Hematopoietic multipotent progenitor cell treated with erythropoietin and hydrocortisone succinate and interleukin-3 and kit ligand, for 6 days (in vitro differentiated cells): ENCODE results near the gene CNTNAP2.
"Not testable (repeated sequence)": the region's sequence is repeated elsewhere in the genome, so short reads cannot be mapped to it uniquely, and the experiment has no call there.

Experiments
- DNase-seq: peaks from one replicate; pipeline ENCODE4 v3.0.0-alpha.2; 2015

CNTNAP2 gene

DNA sequence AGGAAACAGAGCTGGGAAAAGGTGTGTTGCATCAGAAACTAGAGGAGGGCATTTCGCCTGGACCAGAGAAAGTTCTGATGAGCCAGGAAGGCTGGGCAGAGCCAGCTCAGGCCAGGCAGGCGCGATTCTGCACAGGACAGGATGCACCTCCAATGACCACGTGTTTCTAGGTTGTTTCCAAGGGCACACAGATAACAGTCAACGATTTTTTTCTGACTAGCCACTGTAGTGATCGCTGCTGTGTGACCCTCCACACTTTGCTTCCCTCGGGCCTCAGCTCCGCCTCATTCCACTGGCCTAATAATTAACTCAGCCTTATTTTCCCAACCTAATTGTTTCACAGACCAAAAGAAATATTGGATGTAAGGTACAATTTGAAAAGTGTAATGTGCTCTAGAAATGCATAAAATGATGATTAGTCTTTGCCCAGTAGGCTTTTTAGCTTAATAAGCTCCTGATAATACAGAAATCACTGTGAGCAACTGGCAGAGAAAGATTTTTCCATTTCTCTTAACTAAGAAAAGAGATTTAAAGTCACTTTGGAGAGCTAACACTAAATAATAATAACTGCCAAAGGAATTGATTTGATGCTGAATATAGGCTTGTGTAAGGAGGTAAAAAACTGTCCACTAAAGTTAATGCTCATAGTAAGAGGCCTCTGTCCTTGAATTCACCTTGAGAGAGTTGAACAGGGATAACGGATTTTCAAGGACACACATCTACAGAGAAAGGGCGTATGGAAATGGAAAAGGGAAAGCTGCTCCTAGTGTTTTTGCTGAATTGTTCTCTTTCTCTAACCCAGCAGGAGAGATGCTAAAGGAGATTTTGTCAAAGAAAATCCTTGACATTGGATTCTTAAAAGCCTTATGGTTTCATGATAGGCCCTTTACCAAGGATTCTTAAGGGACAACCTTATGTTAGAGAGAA is 2183.0 kb downstream of the CNTNAP2 start:
- DNase-seq = no peak

DNA sequence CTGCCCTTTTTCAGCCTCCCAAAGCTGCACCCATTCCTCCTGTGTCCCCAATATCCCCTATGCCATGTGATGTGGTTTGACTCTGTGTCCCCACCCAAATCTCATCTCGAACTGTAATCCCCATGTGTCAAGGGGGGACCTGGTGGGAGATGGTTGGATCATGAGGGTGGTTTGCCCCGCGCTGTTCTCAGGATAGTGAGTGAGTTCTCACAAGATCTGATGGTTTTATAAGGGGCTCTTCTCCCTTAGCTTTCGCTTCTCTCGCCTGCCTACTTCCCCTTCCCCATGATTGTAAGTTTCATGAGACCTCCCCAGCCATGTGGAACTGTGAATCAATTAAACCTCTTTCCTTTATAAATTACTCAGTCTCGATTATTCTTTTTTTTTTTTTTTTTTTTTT is 2185.8 kb downstream of the CNTNAP2 start:
- not testable (repeated sequence) for DNase-seq

DNA sequence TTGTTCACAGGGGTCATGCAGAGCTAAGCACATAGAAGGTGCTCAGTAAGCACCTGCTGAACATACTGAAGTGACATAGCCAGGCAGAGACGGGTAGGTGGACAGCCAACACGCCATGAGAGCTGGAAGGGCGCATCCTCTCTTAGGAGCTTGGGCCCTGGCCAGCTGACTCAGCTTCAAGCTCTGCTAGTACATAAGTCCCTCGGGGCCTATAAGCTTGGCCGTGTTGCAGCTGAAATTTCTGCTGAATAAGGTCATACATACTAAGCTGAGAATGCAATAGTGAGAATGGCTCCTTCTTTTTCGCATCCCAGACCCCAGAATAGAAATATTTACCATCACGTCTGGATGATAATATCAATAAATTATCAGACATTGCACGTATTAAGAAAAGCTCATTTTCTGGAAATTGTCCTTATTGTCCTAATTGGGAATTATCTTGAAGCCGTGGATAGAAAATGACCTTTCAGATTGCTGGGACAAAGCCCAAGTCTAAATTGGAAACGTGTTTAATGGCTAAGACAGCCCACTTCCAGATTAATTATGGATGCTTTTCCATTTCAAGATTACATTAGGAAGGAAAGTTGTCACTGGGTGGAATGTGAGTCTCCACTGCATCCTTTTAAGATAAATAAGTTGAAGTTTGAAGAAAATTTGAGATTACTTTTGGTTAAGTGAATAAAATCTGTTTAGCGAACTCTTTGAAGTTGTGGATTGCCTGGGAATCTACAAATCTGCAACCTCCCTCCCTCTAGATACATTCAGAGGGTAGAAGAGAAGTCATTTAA is 2186.9 kb downstream of the CNTNAP2 start:
- no peak for DNase-seq

DNA sequence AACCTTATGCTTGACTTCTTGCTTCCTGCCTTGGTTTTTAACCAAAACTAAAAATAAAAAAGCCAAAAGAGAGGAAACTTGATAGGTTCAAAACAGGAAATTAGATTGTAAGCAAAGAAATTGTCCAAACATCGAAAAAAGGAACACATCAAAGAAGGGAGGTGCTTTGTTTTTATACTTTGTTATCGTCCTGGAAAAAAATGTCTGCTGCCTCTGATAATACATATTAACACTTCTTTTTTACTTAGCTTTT is 2187.4 kb downstream of the CNTNAP2 start:
- DNase-seq = peak; percentile 27

DNA sequence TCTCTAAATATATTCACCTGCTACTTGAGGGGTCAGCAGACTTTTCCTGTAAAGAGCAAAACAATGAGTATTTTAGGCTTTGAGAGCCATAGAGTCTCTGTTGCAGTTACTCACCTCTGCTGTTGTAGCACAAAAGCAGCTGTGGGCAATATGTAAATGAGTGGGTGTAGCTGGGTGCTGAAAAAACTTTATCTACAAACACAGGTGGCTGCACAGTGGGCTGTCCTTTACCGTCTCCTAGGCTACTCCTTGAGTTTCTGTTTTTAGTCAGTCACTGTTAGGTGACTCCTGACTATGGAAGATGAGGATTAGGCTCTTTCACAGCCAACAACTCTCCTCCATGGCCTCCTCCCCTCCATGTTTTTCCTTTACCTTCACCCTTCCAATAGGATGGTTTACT is 2187.9 kb downstream of the CNTNAP2 start:
- peak; percentile 81 for DNase-seq

DNA sequence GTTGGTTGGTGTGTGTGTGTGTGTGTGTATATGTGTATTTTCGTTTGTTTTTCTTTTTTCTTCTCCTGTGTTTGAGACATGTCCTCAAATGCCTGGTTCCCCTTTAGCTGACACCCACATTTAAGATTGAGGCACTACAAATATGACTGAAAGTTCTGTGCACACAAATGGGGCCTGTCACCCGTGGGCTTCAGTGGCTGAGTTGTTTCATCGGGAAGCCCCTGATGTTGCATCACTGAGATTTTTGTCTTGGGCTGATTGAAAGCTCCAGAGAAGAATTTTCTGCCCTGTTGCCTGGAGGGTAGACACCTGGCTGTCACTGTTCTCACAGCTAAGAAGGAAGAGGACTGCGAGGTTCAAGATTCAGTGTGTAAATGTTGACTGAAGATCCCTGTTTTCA is 2190.2 kb downstream of the CNTNAP2 start:
- DNase-seq = no peak

DNA sequence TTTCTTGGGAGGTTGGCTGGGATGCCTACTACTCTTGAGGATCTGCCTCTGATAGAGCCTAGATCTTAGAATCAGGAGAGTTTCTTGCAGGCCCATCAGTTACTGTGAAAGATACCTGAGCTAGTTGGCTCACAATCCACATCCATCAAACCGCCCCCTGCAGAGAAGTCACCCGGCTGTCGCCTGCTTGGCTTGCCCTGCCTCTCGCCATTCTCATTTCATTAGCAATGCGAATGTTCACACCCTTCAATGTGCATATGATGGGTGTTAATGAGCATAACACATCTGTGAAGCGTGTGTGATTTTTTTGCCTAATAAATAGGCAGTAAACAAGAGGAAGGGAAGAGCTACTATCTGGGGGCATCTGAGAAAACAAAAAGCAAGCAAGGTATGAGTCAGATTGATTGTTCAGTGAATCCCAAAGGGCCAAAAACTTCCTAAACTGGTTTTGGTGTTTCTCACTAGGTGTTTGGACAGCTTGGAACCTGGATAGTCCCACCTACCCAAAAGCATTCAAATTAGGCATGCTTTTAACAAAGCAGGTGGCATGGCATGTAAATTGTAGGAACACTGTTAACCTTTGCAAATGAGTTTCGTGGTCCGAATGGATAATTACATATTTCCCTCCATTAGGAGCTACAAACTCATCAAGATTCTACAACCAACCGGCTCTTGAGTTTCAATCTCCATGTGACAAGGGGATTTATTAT is 2201.7 kb downstream of the CNTNAP2 start:
- DNase-seq = no peak

DNA sequence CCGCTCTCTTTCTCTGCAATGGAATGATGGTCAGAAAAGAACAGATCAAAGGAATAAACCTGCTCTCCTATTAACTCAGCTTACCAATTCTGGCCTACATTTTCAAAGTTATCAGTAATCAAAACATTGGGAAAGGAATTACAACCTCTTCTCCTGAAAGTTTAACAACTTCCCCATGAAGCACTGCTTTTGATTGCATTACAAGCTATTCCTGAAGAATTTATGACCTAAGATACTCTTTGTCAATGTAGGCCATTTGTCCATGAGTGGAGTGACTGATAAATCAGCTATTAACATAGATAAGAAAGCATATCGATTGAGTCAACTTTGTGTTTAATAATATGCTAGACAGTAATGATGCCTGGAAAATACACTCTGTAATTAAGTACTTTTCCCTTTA is 2202.2 kb downstream of the CNTNAP2 start:
- no peak for DNase-seq

DNA sequence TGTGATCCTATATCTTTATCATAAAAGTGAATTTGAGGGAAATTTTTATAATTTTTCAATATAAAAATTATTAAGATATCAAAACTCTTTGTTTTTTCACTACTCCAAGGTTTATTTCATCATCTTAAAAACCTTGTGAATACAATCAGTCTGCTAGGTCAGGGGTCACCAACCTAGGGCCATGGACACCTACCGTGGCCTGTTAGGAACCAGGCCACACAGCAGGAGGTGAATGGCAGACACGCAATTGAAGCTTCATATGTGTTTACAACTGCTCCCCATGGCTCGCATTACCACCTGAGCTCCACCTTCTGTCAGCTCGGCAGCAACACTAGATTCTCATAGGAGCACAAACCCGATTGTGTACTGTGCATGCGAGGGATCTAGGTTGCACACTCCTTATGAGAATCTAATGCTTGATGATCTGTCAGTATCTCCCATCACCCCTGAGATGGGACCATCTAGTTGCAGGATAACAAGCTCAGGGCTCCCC is 2202.8 kb downstream of the CNTNAP2 start:
- DNase-seq = no peak

DNA sequence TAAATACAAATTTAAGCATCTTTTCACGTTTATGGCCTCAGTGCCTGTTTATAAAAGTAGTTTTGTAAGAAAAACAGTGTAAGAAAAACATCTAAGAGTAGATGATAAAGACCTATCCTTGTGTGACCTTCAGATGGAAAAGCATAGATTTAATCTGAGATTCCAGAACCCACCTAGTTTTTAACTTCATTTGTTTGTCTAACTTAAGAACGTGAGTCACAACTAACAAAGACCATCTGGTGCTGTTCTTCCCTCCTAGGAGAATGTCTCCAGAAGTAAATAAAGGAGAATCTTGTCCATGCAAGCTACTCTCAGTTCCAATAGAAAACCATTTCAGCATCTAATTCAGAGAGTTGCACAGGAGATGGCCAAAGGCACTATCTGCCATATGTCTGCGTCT is 2208.6 kb downstream of the CNTNAP2 start:
- no peak for DNase-seq

DNA sequence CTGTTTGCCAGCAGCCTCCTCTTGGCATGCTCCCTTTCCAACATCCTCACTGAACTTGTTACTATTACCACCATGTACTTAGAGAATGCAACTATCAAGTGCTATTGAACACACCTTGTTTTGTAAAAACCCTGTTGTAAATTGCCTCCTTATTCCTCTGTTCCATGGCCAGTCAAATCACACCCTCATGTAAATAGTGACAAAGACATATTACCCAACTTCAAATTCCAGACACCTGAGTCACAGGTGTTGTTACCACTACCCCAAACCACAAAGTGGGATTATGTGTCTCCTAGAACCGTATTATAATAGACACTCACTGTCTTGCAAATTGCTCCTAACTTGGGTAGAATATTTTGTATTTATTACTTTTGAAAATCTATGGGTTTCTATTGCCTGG is 2210.8 kb downstream of the CNTNAP2 start:
- no peak for DNase-seq

DNA sequence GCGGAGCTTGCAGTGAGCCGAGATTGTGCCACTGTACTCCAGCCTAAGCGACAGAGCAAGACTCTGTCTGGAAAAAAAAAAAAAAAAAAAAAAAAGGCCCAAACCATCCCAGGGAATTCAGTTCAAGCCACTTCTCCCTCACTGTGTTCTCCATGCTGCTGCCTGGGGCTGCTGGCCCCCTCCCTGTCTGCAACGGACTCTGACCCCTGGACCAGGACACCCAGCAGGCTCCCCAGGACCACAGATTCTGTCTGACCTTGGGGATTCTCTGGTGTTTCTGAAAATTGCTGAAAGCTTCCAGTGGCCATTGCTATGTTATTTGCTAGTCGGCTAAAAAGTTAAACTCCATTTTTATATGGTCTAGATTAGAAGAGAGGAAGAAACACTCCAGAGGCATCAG is 2212.3 kb downstream of the CNTNAP2 start:
- DNase-seq = no peak

DNA sequence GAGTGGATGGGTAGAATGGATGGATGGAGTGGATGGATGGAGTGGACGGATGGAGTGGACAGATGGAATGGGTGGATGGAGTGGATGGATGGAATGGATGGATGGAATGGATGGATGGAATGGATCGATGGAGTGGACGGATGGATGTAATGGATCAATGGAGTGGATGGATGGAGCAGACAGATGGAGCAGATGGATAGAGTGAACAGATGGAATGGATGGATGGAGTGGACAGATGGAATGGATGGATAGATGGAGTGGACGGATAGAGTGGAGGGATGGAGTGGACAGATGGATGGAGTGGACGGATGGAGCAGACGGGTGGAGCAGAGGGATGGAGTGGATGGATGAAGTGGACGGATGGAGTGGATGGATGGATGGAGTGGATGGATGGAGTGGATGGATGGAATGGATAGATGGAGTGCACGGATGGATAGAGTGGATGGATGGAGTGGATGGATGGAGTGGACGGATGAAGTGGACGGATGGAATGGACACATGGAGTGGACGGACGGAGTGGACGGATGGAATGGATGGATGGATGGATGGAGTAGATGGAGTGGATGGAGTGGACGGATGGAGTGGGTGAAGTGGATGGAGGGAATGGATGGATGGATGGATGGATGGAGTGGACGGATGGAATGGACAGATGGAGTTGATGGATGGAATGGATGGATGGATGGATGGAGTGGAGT is 2213.7 kb downstream of the CNTNAP2 start:
- no peak for DNase-seq

DNA sequence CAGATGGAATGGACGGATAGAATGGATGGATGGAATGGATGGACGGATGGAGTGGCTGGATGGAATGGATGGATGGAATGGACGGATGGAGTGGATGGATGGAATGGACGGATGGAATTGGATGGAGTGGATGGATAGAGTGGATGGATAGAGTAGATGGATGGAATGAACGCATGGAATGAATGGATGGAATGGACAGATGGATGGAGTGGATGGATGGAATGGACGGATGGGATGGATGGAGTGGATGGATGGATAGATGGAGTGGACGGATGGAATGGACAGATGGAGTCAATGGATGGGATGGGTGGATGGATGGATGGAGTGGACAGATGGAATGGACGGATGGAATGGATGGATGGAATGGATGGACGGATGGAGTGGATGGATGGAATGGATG is 2214.2 kb downstream of the CNTNAP2 start:
- DNase-seq = no peak

DNA sequence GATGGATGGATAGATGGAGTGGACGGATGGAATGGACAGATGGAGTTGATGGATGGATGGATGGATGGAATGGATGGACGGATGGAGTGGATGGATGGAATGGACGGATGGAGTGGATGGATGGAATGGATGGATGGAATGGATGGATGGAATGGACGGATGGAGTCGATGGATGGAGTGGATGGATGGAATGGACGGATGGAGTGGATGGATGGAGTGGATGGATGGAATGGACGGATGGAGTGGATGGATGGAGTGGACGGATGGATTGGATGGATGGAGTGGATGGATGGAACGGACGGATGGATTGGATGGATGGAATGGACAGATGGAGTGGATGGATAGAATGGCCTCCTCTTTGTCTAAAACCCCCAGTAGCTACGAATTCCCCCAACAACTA is 2214.9 kb downstream of the CNTNAP2 start:
- DNase-seq = not testable (repeated sequence)

DNA sequence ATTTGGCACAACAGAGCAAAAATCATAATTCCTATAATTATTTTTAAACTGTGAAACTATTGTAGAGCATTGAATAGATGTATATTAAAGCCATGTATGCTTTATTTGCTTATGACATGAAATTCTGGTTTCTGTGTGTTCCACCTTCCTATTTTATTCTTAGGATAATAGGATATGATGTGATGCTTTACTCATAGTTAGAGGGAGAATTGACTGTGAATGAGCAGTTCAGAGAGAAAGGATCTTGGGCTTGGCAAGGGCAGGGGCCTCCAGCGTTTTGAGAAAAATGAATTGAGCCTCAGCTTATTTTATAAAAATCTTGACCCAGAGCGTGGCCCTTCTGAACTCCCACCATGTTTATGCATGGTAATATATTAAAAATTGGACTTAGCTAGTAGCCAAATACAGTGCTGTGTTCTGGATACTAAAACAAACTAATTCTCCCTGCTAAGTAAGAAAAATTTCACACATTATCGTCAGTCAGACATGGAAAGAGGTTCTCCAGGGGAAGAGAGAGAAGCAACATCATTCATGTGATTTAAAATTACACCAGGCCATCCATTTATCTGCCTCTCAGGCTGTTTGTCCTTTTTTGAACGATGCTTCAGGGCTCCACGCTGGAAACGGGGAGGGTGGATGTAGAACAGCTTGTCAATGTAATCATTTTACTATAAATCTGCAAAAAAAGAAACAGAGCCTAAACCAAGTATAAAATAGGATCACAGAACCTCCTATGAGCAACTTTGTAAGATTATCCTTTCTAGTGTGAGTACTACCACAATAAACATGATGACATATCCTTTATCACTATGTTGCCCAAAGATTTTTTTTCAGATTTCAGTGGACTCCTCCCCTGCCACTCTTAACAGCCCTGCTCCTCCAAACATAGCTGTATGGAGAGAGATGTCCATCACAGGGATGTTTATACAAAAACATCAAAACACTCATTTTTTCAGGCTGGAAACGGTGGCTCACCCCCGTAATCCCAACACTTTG is 2215.9 kb downstream of the CNTNAP2 start:
- no peak for DNase-seq

DNA sequence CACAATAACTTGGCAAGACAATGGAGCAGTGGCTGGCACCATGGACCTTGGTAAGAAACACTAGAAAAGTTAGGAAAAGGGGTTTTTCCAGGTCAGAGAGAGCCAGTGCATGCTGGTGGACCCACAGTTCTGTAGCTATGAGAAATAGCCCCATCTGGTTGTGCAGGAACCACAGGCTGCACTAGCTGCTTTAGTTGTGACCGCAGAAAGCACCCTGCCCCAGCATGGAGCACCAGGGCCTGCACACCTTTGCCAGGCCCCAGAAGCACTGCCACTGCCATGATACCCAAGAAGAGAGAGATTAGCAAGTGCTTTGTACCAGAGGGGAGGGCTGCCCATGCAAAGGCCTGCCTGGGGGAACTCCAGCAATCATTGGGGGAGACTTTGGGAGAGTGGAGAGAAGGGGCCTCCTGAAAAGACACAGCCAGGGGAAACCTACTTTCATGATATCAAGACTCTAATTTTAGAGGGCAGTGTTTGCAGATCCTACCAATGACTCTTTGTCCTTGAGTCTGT is 2217.9 kb downstream of the CNTNAP2 start:
- no peak for DNase-seq

DNA sequence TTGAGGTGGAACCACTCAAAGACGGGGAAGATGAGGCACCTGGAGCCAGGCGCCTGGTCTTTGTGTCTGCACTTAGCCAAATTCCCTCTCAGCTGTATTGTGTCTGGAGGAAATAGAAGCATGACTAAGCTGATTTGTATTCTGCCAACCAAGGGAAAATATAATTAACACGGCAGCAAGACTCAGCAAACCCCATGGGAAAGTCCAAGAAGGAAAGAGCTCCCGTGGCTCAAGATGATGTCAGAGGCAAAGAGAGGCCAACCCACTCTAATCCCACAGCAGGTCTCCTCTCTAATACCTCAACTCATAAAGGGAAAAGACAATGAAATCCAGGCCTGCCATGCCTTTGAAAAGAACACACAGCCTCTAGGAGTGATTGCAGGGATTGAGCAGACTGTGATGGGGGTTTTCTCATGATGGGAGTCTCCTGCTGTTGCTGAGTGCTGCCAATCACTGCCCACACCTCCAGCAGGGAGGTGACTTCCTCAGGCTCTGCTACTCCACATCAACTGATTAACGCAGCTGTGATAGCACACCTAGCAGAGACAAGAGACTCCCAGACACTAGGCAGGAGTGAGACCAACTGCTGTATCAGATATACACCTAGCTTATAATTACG is 2218.5 kb downstream of the CNTNAP2 start:
- no peak for DNase-seq

DNA sequence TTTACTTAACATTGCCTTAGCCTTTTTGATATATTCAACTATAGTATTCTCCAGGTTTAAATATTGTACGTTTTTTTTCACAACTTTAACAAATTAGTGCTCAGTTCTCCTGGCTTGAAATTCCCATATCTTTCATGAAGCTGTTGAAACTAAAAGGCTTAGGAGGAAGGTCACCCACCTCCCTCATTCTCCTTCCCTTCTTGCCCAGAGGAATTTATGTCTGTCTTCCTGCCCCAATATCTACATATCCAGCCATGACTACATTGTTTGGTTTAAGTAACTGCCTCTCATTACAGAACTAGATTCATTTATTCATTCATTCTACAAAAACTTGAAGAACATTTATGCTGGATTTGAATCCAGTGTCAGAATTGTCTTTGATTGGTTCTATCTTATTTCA is 2219.2 kb downstream of the CNTNAP2 start:
- no peak for DNase-seq

DNA sequence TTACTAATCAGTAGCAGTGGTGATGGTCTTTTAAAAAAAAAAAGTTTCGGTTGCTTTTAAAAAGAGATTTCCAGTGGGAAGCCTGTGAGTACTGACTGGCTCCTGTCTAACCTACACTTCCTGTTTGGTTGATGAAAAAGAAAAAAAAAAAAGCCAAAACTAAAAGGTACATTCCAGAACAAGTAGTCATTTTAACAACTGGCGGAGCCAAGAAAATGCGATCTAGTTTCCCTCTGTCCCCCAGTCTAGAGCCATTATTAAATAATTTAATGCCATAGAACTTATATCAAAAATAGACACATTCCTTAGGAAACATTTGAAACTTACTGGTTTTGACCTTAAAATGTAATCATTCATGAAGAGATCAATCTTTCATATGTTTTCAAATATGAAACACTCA is 2219.8 kb downstream of the CNTNAP2 start:
- DNase-seq = no peak
